ENCODE measurements around the gene SPOCD1. TPM values are rescaled to one million over a fixed set of nuclear protein-coding genes. Genes with fewer than 3 reads are reported as not detected.

SPOCD1 gene
- total and polyA plus RNA-seq, 2 of the 4 experiments (the other 2 are of a cell fraction): 59.7 to 132 TPM

- in situ Hi-C loops (cut with MboI; ENCODE audit: low sequenced_read_pairs): no loop called here
- intact Hi-C loops (cut with micrococcal nuclease): no loop called here
- Histone ChIP-seq H2AK9ac (replicated peaks; ENCODE audit: low read depth, low read length, poor library complexity) (no peak overlapping the region), H3K4me3 (ENCODE audit: insufficient read depth, low read depth, low read length) (no peak overlapping the region), H2AK5ac (ENCODE audit: low read depth, low read length) (no peak overlapping the region), H3K56ac (ENCODE audit: extremely low read depth, insufficient read depth, low read length) (no peak overlapping the region), H2AFZ (replicated peaks; ENCODE audit: low read length, poor library complexity) (no peak overlapping the region), H3K4me1 (ENCODE audit: control insufficient read depth, insufficient read depth, low read length) (no peaks in the 10 kb centered on the region; the same call in 1 of the 2 replicates), H2BK15ac (ENCODE audit: low read depth, low read length) (no peak overlapping the region), H2BK5ac (ENCODE audit: low read depth, low read length, poor library complexity, severe bottlenecking) (no peak overlapping the region), H3K18ac (ENCODE audit: low read depth, low read length) (no peak overlapping the region), H3K4ac (ENCODE audit: low read depth, low read length) (no peak overlapping the region), H3K36me3 (ENCODE audit: control insufficient read depth, insufficient read depth, low read length) (no peaks in the 10 kb centered on the region), H3K9me1 (ENCODE audit: insufficient read depth, low read length) (peaks cover 3% of the 10 kb centered on the region; the same call in 1 of the 2 replicates), H3K27ac (ENCODE audit: insufficient read depth, low read length) (no peak overlapping the region), H4K5ac (ENCODE audit: low read depth, low read length) (no peak overlapping the region), H3K9ac (ENCODE audit: low read depth, low read length) (no peak overlapping the region), H4K8ac (ENCODE audit: low read depth in 2 of 2, low read length in 2 of 2) (no peak overlapping the region), H3K79me1 (ENCODE audit: low read depth in 1 of 2, low read length in 2 of 2) (no peaks in the 10 kb centered on the region), H3K4me2 (ENCODE audit: low read depth, low read length) (no peak overlapping the region), H3K27me3 (ENCODE audit: control insufficient read depth, insufficient read depth, low read length) (no peaks in the 10 kb centered on the region), H3K14ac (replicated peaks; ENCODE audit: low read depth, low read length) (no peak overlapping the region), H4K20me1 (ENCODE audit: insufficient read depth, low read length) (no peaks in the 10 kb centered on the region), H2BK20ac (ENCODE audit: low read depth, low read length) (no peak overlapping the region), H4K91ac (ENCODE audit: insufficient read depth, low read depth, low read length) (no peak overlapping the region), H3K23ac (ENCODE audit: low read depth, low read length) (no peak overlapping the region), H3K9me3 (ENCODE audit: control insufficient read depth, insufficient read depth, low read length) (no peaks in the 10 kb centered on the region), H2BK120ac (ENCODE audit: low read depth, low read length) (no peak overlapping the region)
- no TSS peak for BruUV-seq (replicated peaks)
- TF ChIP-seq MXI1 (IDR thresholded peaks at IDR 0.05; ENCODE audit: borderline replicate concordance, low read depth, low read length): no peak
- TF ChIP-seq ELK1 (IDR thresholded peaks at IDR 0.05; ENCODE audit: borderline replicate concordance, low read depth, low read length): no peak
- TF ChIP-seq POLR2A (IDR thresholded peaks at IDR 0.05; ENCODE audit: low read depth, low read length): no peak
- no peak for TF ChIP-seq FOS (IDR thresholded peaks at IDR 0.05; ENCODE audit: low read depth, low read length)
- TF ChIP-seq RCOR1 (IDR thresholded peaks at IDR 0.05; ENCODE audit: insufficient replicate concordance, low read length): no peak
- no peak for ATAC-seq (ENCODE audit: low read depth)
- ChIA-PET POLR2A (ENCODE audit: unreplicated experiment) (no interaction called here), CTCF (no interaction called here)
- dilution Hi-C loops (cut with HindIII; ENCODE audit: low sequenced_read_pairs, unreplicated experiment): no loop called here
- no peak for DNase-seq
Measured at GRCh38 chr1:31846484-31846883, 30.7 kb upstream of the SPOCD1 start.
